HG02852 (cell line): Measurements from ENCODE around the gene PAQR4.

Experiments used
- ATAC-seq: cut with Tn5 transposase; IDR thresholded peaks from one replicate; pipeline ENCODE4 v1.9.1; 2021; ENCODE audit warnings: mild to moderate bottlenecking, moderate library complexity; ENCODE audit not compliant: unreplicated experiment

PAQR4 gene

GRCh38 chr16:2964475-2965336, 4.4 kb upstream of the PAQR4 start:
- no peak for ATAC-seq

- ATAC-seq, result no peak
Observed at GRCh38 chr16:2966043-2966807, 2.9 kb upstream of the PAQR4 start.

GRCh38 chr16:2966808-2967191, 2.3 kb upstream of the PAQR4 start:
- no peak for ATAC-seq

- ATAC-seq, result no peak
Observed at GRCh38 chr16:2967211-2967631, 1.9 kb upstream of the PAQR4 start.

- ATAC-seq, result no peak
Observed at GRCh38 chr16:2967721-2968161, 1.4 kb upstream of the PAQR4 start.

GRCh38 chr16:2968368-2968737, 795 bp upstream of the PAQR4 start:
- no peak for ATAC-seq

GRCh38 chr16:2969545-2970521, 685 bp downstream of the PAQR4 start:
- ATAC-seq, result peak; percentile 36

- no peak for ATAC-seq
Observed at GRCh38 chr16:2970563-2970962, 1.4 kb downstream of the PAQR4 start.

- ATAC-seq, result no peak
Observed at GRCh38 chr16:2971134-2971984, 2.2 kb downstream of the PAQR4 start.

GRCh38 chr16:2971985-2972784, 3.0 kb downstream of the PAQR4 start:
- no peak for ATAC-seq

GRCh38 chr16:2973093-2973492, 3.9 kb downstream of the PAQR4 start:
- ATAC-seq, result no peak

GRCh38 chr16:2973605-2974318, 4.6 kb downstream of the PAQR4 start:
- no peak for ATAC-seq

GRCh38 chr16:2974319-2975056, 5.3 kb downstream of the PAQR4 start:
- no peak for ATAC-seq

GRCh38 chr16:2975161-2975795, 6.1 kb downstream of the PAQR4 start:
- no peak for ATAC-seq

GRCh38 chr16:2976201-2976600, 7.1 kb downstream of the PAQR4 start:
- no peak for ATAC-seq

- ATAC-seq, result no peak
Observed at GRCh38 chr16:2976673-2977072, 7.5 kb downstream of the PAQR4 start.

- ATAC-seq, result no peak
Observed at GRCh38 chr16:2977440-2977839, 8.3 kb downstream of the PAQR4 start.
